Ovary (tissue), 3 donors: ENCODE measurements around the gene RBM42.

Source experiments
- EP300 ChIP-seq: sonication (generic); formaldehyde crosslinking; IDR thresholded peaks from one replicate; pipeline ENCODE4 v1.6.1; 2017; ENCODE audit warnings: antibody characterized with exemption
- POLR2A ChIP-seq: fragments of 450-650 bp; IDR thresholded peaks from one replicate; pipeline ENCODE4 v1.6.1; 2017; ENCODE audit warnings: antibody characterized with exemption, mild to moderate bottlenecking, moderate library complexity
- TF ChIP-seq, protein P1 (sequence below), 3 donors: fragments of 450-650 bp in 2 of 3; fragments of 200-600 bp in 1 of 3; IDR thresholded peaks; one replicate each; pipeline versions ENCODE4 v1.5.1 to v1.8.0; 2016 to 2022; ENCODE audit warnings: antibody characterized with exemption in 3 of 3, mild to moderate bottlenecking in 1 of 3
- donor health status: DM: no; HTN: no; CAD: no.

DNA sequence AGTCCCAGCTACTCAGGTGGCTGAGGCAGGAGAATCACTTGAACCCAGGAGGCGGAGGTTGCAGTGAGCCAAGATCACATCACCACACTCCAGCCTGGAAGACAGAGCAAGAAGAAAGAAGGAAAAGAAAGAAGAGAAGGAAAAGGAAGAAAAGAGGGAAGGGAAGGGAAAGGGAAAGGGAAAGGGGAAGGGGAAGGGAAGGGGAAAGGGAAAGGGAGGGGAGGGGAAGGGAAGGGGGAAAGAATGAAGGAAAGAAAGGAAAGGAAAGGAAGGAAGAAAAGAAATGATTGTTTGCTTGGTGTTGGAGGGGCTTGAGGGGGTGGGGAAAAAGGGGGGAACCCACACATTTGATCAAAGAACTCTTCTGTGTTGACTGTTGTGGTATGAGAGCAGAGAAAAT lies 32.9 kb upstream of the RBM42 start:
- TF ChIP-seq, protein P1, sequence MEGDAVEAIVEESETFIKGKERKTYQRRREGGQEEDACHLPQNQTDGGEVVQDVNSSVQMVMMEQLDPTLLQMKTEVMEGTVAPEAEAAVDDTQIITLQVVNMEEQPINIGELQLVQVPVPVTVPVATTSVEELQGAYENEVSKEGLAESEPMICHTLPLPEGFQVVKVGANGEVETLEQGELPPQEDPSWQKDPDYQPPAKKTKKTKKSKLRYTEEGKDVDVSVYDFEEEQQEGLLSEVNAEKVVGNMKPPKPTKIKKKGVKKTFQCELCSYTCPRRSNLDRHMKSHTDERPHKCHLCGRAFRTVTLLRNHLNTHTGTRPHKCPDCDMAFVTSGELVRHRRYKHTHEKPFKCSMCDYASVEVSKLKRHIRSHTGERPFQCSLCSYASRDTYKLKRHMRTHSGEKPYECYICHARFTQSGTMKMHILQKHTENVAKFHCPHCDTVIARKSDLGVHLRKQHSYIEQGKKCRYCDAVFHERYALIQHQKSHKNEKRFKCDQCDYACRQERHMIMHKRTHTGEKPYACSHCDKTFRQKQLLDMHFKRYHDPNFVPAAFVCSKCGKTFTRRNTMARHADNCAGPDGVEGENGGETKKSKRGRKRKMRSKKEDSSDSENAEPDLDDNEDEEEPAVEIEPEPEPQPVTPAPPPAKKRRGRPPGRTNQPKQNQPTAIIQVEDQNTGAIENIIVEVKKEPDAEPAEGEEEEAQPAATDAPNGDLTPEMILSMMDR (IDR thresholded peaks at IDR 0.05), result no peak
- TF ChIP-seq POLR2A (no peak), EP300 (no peak)
